ENCODE results near the gene CBFA2T3. TPM values are rescaled to one million over a fixed set of nuclear protein-coding genes. Genes with fewer than 3 reads are reported as not detected.

CBFA2T3 gene
- total and polyA plus RNA-seq, 2 of the 8 experiments (the other 6 are each of a cell fraction or from before 2014, with no cell fraction given), result 0.51 to 1.3 TPM

- Histone ChIP-seq H2BK5ac (ENCODE audit: low read depth, low read length) (no peak overlapping the region), H3K18ac (ENCODE audit: extremely low read depth, low read length) (no peak overlapping the region), H3K23me2 (ENCODE audit: low read depth, low read length) (no peaks in the 10 kb centered on the region), H3K9me3 (ENCODE audit: insufficient read depth in 2 of 2, low read depth in 1 of 2, low read length in 1 of 2) (no peaks in the 10 kb centered on the region; a peak in 1 of 4 replicates), H3K23ac (ENCODE audit: insufficient read length) (no peak overlapping the region), H2AFZ (ENCODE audit: low read length) (no peak overlapping the region), H3K4me2 (ENCODE audit: insufficient read depth in 1 of 2, low read depth in 2 of 2, low read length in 2 of 2) (no peak overlapping the region), H3K4me1 (replicated peaks in 1 of 4; ENCODE audit: control insufficient read depth in 3 of 4, insufficient read depth in 4 of 4, low read length in 3 of 4) (peaks cover 0 to 5% (median under 1%) of the 10 kb centered on the region in 4 experiments; a peak in 4 of 7 replicates), H4K20me1 (replicated peaks in 1 of 2; ENCODE audit: control insufficient read depth in 1 of 2, insufficient read depth in 2 of 2, low read length in 2 of 2) (no peaks in the 10 kb centered on the region), H2BK20ac (ENCODE audit: low read length) (no peak overlapping the region), H3K9ac (replicated peaks in 1 of 4; ENCODE audit: extremely low read depth in 1 of 4, low read depth in 3 of 4, low read length in 3 of 4) (no peak overlapping the region), H3K79me1 (ENCODE audit: low read depth, low read length) (no peaks in the 10 kb centered on the region), H3K4ac (replicated peaks; ENCODE audit: insufficient read length, low read depth, low read length) (no peak overlapping the region), H4K8ac (ENCODE audit: extremely low read depth, insufficient read depth, low read length) (no peak overlapping the region), H2AK5ac (ENCODE audit: low read depth, low read length) (no peak overlapping the region), H3K56ac (replicated peaks; ENCODE audit: insufficient read length, low read depth, low read length) (no peak overlapping the region), H3K14ac (ENCODE audit: insufficient read length) (no peak overlapping the region), H3K27ac (ENCODE audit: low read depth, low read length) (no peak overlapping the region), H3K36me3 (ENCODE audit: control insufficient read depth in 2 of 4, insufficient read depth in 4 of 4, low read length in 3 of 4) (no peaks in the 10 kb centered on the region), H3K27me3 (replicated peaks in 1 of 4; ENCODE audit: control insufficient read depth in 3 of 4, extremely low read depth in 1 of 4, insufficient read depth in 3 of 4, low read length in 3 of 4) (peaks cover 0 to 1% (median 0%) of the 10 kb centered on the region in 4 experiments; a peak in 2 of 7 replicates), H4K5ac (ENCODE audit: insufficient read length, low read depth, low read length) (no peak overlapping the region), H2BK120ac (replicated peaks; ENCODE audit: low read depth, low read length) (no peak overlapping the region), H3K79me2 (ENCODE audit: control insufficient read depth in 1 of 2, insufficient read depth in 2 of 2, low read length in 2 of 2) (no peaks in the 10 kb centered on the region), H3K4me3 (ENCODE audit: extremely low read depth in 1 of 4, insufficient read depth in 2 of 4, low read depth in 3 of 4, low read length in 4 of 4) (no peak overlapping the region), H2BK15ac (ENCODE audit: low read length) (no peak overlapping the region), H4K91ac (replicated peaks; ENCODE audit: insufficient read length, low read length) (no peak overlapping the region), H2BK12ac (ENCODE audit: low read depth, low read length) (no peak overlapping the region)
- FAIRE-seq (no peak), DNase-seq (ENCODE audit: low read depth in 1 of 2, low spot score in 2 of 2) (no peak)
- TF ChIP-seq POU5F1 (IDR thresholded peaks at IDR 0.05; ENCODE audit: low read depth, low read length) (no peak), GABPA (IDR thresholded peaks at IDR 0.05; ENCODE audit: borderline replicate concordance, insufficient read depth, low read length) (no peak), BRCA1 (IDR thresholded peaks at IDR 0.05; ENCODE audit: low read depth, low read length) (no peak), SIRT6 (IDR thresholded peaks at IDR 0.05; ENCODE audit: low read length) (no peak)
- WGBS, 2 experiments (ENCODE audit: extremely low coverage in 1 of 2, insufficient coverage in 1 of 2, insufficient read length in 1 of 2, insufficient replicate concordance in 2 of 2, low coverage in 1 of 2, low lambda C conversion rate in 2 of 2, missing lambda C conversion rate in 1 of 2), result 94% methylated on average over 20 of the region's 22 CpGs; no CpG with 5 or more reads in 1 of the 2 experiments
- ChIA-PET CTCF (ENCODE audit: partially characterized antibody) (interaction anchor here (0.8 to 2.0 kb wide), 5 partner anchors 12 to 292 kb away, joined by 3 to 7 read pairs (median 3); no protein-coding TSS in a partner anchor), POLR2A (ENCODE audit: partially characterized antibody) (interaction anchor here (0.7 kb wide), 1 partner anchor 163 kb away, joined by 5 read pairs; no protein-coding TSS in a partner anchor)
Measured at GRCh38 chr16:88875703-88876234, 101.2 kb downstream of the CBFA2T3 start.
